ENCODE results near the gene ATF7.

GRCh38 chr12:53501615-53502181, 124.5 kb downstream of the ATF7 start:
- TF ChIP-seq STAT5B (CRISPR knock-in tag; IDR thresholded peaks at IDR 0.05) (no peak), RFX5 (IDR thresholded peaks at IDR 0.05; ENCODE audit: low read depth, low read length) (no peak), EZH2 (IDR thresholded peaks at IDR 0.05; ENCODE audit: borderline replicate concordance, low read depth, low read length) (no peak), HCFC1 (IDR thresholded peaks at IDR 0.05; ENCODE audit: low read depth, low read length) (no peak), SMAD4 (CRISPR knock-in tag; conservative IDR thresholded peaks at IDR 0.05) (0 out of 2 replicates have a peak, but pooled peaks have one; percentile 7), RAD21 (CRISPR knock-in tag; conservative IDR thresholded peaks at IDR 0.05 in 1 of 2, IDR thresholded peaks at IDR 0.05 in 1 of 2) (no peak), POLR3G (IDR thresholded peaks at IDR 0.05; ENCODE audit: extremely low read depth, insufficient read length, insufficient replicate concordance) (no peak), HNRNPK (IDR thresholded peaks at IDR 0.05; ENCODE audit: low read depth, low read length, poor library complexity, severe bottlenecking) (no peak), TSHZ1 (CRISPR knock-in tag; IDR thresholded peaks at IDR 0.05) (no peak), PKNOX1 (IDR thresholded peaks at IDR 0.05) (no peak), ZFX (CRISPR knock-in tag; IDR thresholded peaks at IDR 0.05) (no peak), ATF3 (IDR thresholded peaks at IDR 0.05) (no peak), ATF3 (CRISPR knock-in tag; conservative IDR thresholded peaks at IDR 0.05) (no peak; the same call in 1 of the 2 replicates)
- TF ChIP-seq, protein P1, sequence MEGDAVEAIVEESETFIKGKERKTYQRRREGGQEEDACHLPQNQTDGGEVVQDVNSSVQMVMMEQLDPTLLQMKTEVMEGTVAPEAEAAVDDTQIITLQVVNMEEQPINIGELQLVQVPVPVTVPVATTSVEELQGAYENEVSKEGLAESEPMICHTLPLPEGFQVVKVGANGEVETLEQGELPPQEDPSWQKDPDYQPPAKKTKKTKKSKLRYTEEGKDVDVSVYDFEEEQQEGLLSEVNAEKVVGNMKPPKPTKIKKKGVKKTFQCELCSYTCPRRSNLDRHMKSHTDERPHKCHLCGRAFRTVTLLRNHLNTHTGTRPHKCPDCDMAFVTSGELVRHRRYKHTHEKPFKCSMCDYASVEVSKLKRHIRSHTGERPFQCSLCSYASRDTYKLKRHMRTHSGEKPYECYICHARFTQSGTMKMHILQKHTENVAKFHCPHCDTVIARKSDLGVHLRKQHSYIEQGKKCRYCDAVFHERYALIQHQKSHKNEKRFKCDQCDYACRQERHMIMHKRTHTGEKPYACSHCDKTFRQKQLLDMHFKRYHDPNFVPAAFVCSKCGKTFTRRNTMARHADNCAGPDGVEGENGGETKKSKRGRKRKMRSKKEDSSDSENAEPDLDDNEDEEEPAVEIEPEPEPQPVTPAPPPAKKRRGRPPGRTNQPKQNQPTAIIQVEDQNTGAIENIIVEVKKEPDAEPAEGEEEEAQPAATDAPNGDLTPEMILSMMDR (IDR thresholded peaks at IDR 0.05 in 2 of 3, conservative IDR thresholded peaks at IDR 0.05 in 1 of 3; ENCODE audit: insufficient read depth in 2 of 3, low read depth in 1 of 3, low read length in 3 of 3), result no peak

All from K562 (cell line).